GM10266 (cell line): ENCODE results near the gene RIOX2.

ENCODE experiments used
- DNase-seq: peaks from one replicate; pipeline ENCODE4 v3.0.0; 2012; ENCODE audit errors: extremely low spot score
- CTCF ChIP-seq: IDR thresholded peaks from 2 replicates; pipeline ENCODE4 v1.5.1; 2012; ENCODE audit warnings: mild to moderate bottlenecking, low read depth; ENCODE audit not compliant: control insufficient read depth, insufficient read depth; ENCODE audit errors: missing control alignments

The RIOX2 gene

GRCh38 chr3:97960551-97960950 is 11.7 kb downstream of the RIOX2 start:
- no peak for TF ChIP-seq CTCF
- no peak for DNase-seq

DNA sequence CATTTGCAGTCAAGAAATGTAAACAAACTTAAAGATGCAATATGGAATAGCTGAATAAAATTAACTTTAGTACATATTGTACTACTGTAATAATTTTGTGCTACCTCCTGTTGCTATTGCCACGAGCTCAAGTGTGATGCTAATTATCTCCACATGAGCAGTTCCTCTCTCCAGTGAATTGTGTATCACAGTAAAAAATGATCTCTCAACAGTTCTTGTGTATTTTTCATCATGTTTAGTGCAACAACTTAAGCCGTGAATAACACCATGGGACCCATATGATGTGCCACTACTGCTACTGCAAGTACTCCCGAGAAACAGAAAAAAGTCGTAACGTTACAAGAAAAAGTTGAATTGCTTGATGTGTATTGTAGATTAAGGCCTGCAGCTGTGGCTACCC is 12.4 kb downstream of the RIOX2 start:
- TF ChIP-seq CTCF: no peak
- DNase-seq: no peak

DNA sequence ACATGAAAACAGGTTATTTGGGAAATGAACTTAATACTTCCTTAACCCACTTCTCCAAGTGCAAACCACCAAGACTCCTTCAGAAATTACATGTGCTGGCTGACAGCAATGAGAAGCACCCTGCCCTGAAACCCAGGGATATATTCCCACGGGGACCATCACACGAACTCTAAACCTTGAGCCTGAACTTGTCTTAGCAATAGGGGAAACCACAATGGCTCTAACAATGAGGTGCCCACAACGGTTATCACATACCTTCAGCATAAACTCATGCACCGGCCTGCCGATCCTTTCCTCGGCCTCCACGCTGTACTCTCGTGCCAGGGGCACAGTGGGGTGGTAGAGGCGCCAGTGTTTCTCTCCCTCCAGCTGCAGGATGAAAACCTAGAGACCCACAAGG is 13.4 kb downstream of the RIOX2 start:
- no peak for DNase-seq
- TF ChIP-seq CTCF: no peak

GRCh38 chr3:97958396-97958795 is 13.8 kb downstream of the RIOX2 start:
- TF ChIP-seq CTCF: no peak

DNA sequence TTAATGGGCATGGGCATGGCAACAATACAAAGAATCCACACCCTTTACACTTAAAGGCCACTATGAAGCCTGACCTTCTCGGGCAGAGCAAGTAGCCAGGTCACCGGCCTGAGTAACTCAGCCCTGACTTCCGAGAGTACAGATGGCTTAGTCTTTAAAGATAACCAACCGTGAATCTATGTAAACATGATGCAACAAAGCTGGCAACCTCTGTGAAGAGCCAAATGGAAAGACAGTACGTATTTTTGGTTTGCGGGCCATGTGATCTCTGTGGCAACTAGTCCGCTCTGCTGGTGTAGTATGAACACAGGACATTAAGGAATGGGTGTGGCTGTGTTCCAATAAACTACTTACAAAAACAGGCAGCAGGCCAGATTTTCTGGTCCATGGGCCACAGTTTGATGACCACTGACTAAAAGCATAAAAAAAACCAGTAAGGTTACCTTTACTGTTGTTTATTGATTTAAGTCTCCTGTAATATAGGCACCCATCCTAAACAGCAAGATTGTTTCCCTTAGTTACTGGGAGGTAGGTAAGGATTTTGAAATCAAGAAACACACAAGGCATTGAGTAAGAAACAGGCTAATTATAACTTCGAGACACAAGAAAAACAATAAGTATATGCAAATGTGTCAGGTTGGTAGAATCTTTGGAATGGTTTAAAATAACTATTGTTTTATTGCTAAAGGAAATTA is 14.5 kb downstream of the RIOX2 start:
- no peak for TF ChIP-seq CTCF
- DNase-seq: no peak

More at GRCh38 chr3:97958396-97958795, 13.8 kb downstream of the RIOX2 start:
- DNase-seq: no peak

DNA sequence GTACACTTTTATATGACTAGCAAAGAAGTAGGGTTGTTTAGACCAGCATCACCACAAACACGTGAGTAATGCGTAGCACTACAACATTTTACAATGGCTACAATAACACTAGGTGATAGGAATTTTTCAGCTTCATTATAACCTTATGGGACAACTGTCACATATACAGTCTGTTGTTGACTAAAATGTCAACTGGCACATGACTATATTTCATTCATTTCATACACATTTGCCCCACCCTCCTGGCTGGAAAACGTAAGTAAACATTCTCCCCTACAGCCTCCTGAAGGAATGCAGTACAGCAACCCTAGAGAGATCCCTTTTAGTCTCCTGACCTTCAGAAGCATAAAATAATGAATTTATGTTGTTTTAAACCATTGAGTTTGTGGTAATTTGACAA is 16.2 kb downstream of the RIOX2 start:
- no peak for TF ChIP-seq CTCF

DNA sequence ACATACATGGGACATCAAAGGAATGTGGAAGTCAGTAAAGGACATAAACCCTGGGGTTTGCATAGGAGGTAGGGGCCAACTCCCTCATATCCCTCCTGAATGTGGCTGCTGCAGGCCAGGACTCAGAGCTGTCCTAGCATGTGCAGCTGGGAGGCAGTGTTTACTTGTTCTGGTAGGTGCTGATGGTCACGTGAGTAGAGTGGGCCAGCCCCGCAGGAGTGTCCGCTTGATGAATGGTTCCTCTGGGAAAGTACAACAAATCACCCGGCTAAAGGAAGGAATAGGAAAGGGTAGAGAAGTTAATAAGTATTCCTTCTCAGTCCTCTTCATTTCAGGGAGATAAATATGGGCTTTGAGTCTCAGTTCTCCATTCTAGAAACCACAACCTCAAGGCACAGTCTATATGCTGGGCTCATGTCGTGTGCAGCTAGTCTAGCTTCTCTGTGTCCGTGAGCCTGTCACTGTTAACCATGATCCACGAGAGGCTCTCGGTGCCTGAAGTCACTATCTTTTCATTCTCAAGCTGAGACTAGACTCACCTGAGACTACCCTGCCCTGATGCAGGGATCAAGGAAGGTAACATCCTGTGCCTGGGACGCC is 17.9 kb downstream of the RIOX2 start:
- TF ChIP-seq CTCF: no peak
- DNase-seq: no peak

More for the DNA sequence above, 16.2 kb downstream of the RIOX2 start:
- no peak for DNase-seq
